Measurements from ENCODE around the gene TLK1. TPM values are rescaled to one million over a fixed set of nuclear protein-coding genes. Genes with fewer than 3 reads are reported as not detected.

The TLK1 gene
- total RNA-seq, 1 donor from 2014 or later, result 50.2 TPM

DNA sequence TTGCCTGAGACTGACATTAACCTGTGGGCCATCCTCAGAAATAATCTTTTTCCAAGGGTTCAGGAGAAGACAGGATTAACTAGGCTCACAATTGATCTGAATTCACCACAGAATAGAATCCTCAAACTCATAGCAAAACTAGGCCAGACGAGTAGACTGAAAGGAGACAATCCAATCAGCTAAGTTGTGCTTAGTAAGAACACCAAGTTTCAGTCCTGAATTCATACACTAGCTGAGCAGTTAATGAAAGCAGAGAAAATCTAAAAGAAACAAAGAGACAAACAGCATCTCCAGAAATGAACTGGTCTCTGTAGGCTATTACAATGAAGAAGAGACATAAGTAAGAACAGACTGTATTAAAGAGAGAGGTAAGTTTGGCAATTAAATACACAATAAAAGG is 142.2 kb downstream of the TLK1 start:
- Histone ChIP-seq H3K79me2 (ENCODE audit: insufficient read depth, low read length) (no peaks in the 10 kb centered on the region), H3K27me3 (ENCODE audit: insufficient read depth, low read length) (no peaks in the 10 kb centered on the region), H4K20me1 (ENCODE audit: insufficient read depth, low read length) (peaks cover 5% of the 10 kb centered on the region), H3K27ac (ENCODE audit: low read depth, low read length) (no peak overlapping the region), H3K4me2 (ENCODE audit: low read length) (no peak overlapping the region), H2AFZ (ENCODE audit: low read depth, low read length) (no peak overlapping the region), H3K9me3 (ENCODE audit: insufficient read depth, low read depth, low read length) (no peaks in the 10 kb centered on the region), H3K9ac (ENCODE audit: low read length) (no peak overlapping the region), H3K4me3 (ENCODE audit: insufficient read depth, low read depth, low read length) (no peak overlapping the region), H3K36me3 (ENCODE audit: insufficient read depth, low read length) (peaks cover 13% of the 10 kb centered on the region), H3K4me1 (ENCODE audit: insufficient read depth, low read length) (peaks cover 6% of the 10 kb centered on the region)
- no peak for TF ChIP-seq EZH2 (IDR thresholded peaks at IDR 0.05; ENCODE audit: insufficient read depth, low read length)
- TF ChIP-seq, protein P1, sequence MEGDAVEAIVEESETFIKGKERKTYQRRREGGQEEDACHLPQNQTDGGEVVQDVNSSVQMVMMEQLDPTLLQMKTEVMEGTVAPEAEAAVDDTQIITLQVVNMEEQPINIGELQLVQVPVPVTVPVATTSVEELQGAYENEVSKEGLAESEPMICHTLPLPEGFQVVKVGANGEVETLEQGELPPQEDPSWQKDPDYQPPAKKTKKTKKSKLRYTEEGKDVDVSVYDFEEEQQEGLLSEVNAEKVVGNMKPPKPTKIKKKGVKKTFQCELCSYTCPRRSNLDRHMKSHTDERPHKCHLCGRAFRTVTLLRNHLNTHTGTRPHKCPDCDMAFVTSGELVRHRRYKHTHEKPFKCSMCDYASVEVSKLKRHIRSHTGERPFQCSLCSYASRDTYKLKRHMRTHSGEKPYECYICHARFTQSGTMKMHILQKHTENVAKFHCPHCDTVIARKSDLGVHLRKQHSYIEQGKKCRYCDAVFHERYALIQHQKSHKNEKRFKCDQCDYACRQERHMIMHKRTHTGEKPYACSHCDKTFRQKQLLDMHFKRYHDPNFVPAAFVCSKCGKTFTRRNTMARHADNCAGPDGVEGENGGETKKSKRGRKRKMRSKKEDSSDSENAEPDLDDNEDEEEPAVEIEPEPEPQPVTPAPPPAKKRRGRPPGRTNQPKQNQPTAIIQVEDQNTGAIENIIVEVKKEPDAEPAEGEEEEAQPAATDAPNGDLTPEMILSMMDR (IDR thresholded peaks at IDR 0.05; ENCODE audit: insufficient read depth, low read depth, low read length), result no peak
- Mint-ChIP-seq H3K27me3 (ENCODE audit: low read depth, unreplicated experiment) (no peaks in the 10 kb centered on the region), H3K9me3 (ENCODE audit: unreplicated experiment) (no peaks in the 10 kb centered on the region), H3K4me1 (ENCODE audit: low read depth, unreplicated experiment) (peaks cover 12% of the 10 kb centered on the region), H3K27ac (ENCODE audit: unreplicated experiment) (no peak overlapping the region), H3K4me3 (ENCODE audit: unreplicated experiment) (no peak overlapping the region), H3K36me3 (ENCODE audit: low read depth, unreplicated experiment) (peaks cover 10% of the 10 kb centered on the region)
- no peak for FAIRE-seq
- DNase-seq (ENCODE audit: low read depth), result no peak

DNA sequence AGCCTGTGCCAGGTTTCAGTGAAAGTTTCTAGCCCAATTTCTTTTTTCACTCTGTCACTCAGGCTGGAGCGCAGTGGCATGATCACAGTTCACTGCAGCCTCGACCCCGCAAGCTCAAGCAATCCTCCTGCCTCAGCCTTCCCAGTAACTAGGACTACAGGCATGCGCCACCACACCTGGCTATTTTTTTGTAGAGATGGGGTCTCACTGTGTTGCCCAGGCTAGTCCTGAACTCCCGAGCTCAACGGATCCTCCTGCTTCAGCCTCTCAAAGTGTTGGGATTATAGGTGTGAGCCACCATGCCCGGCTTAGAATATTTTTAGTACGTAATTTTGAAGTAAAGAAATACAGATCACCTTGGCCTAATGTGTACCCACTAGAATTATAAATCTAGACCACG is 144.6 kb downstream of the TLK1 start:
- FAIRE-seq (no peak), DNase-seq (ENCODE audit: low read depth) (no peak)
- Mint-ChIP-seq H3K27ac (ENCODE audit: unreplicated experiment) (no peak overlapping the region), H3K36me3 (ENCODE audit: low read depth, unreplicated experiment) (peaks cover 8% of the 10 kb centered on the region), H3K27me3 (ENCODE audit: low read depth, unreplicated experiment) (no peaks in the 10 kb centered on the region), H3K4me3 (ENCODE audit: unreplicated experiment) (no peak overlapping the region), H3K9me3 (ENCODE audit: unreplicated experiment) (no peaks in the 10 kb centered on the region), H3K4me1 (ENCODE audit: low read depth, unreplicated experiment) (peaks cover 5% of the 10 kb centered on the region)
- no peak overlapping the region for H2AFZ ChIP-seq (ENCODE audit: low read depth, low read length)
- TF ChIP-seq, protein P1 (IDR thresholded peaks at IDR 0.05; ENCODE audit: insufficient read depth, low read depth, low read length), result no peak
- no peak for TF ChIP-seq EZH2 (IDR thresholded peaks at IDR 0.05; ENCODE audit: insufficient read depth, low read length)
- H3K9ac ChIP-seq (ENCODE audit: low read length), result no peak overlapping the region
- H3K79me2 ChIP-seq (ENCODE audit: insufficient read depth, low read length), result no peaks in the 10 kb centered on the region
- H3K27me3 ChIP-seq (ENCODE audit: insufficient read depth, low read length), result no peaks in the 10 kb centered on the region
- H3K4me1 ChIP-seq (ENCODE audit: insufficient read depth, low read length), result peaks cover under 1% of the 10 kb centered on the region
- no peak overlapping the region for H3K4me2 ChIP-seq (ENCODE audit: low read length)
- peaks cover 4% of the 10 kb centered on the region for H4K20me1 ChIP-seq (ENCODE audit: insufficient read depth, low read length)
- H3K27ac ChIP-seq (ENCODE audit: low read depth, low read length), result no peak overlapping the region
- no peak overlapping the region for H3K4me3 ChIP-seq (ENCODE audit: insufficient read depth, low read depth, low read length)
- H3K9me3 ChIP-seq (ENCODE audit: insufficient read depth, low read depth, low read length), result no peaks in the 10 kb centered on the region
- H3K36me3 ChIP-seq (ENCODE audit: insufficient read depth, low read length), result peaks cover 4% of the 10 kb centered on the region

DNA sequence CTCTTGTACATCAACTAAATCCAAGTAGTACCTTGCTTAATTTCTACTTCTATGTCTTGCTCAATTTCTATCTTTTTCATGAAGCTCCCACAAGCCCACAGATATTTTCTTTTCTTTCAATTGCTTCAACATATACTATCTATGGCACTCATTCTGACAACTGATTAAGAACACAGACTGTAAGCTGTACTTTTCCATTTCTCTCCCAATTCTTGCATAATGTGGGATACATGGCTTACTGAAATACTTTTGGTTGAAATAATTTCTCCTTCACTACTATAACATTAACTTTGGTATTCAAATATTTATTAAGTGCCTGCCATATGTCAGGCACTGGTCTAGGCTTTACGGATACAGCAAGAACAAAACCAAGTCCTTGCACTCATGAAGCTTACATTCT is 146.8 kb downstream of the TLK1 start:
- Mint-ChIP-seq H3K4me3 (ENCODE audit: unreplicated experiment) (no peak overlapping the region), H3K27ac (ENCODE audit: unreplicated experiment) (no peak overlapping the region), H3K9me3 (ENCODE audit: unreplicated experiment) (no peaks in the 10 kb centered on the region), H3K27me3 (ENCODE audit: low read depth, unreplicated experiment) (no peaks in the 10 kb centered on the region), H3K36me3 (ENCODE audit: low read depth, unreplicated experiment) (peaks cover 15% of the 10 kb centered on the region), H3K4me1 (ENCODE audit: low read depth, unreplicated experiment) (no peaks in the 10 kb centered on the region)
- no peak for FAIRE-seq
- no peak overlapping the region for H3K4me2 ChIP-seq (ENCODE audit: low read length)
- H2AFZ ChIP-seq (ENCODE audit: low read depth, low read length), result no peak overlapping the region
- H4K20me1 ChIP-seq (ENCODE audit: insufficient read depth, low read length), result no peaks in the 10 kb centered on the region
- no peak overlapping the region for H3K4me3 ChIP-seq (ENCODE audit: insufficient read depth, low read depth, low read length)
- H3K27ac ChIP-seq (ENCODE audit: low read depth, low read length), result no peak overlapping the region
- no peaks in the 10 kb centered on the region for H3K9me3 ChIP-seq (ENCODE audit: insufficient read depth, low read depth, low read length)
- DNase-seq (ENCODE audit: low read depth), result no peak
- no peaks in the 10 kb centered on the region for H3K4me1 ChIP-seq (ENCODE audit: insufficient read depth, low read length)
- H3K79me2 ChIP-seq (ENCODE audit: insufficient read depth, low read length), result no peaks in the 10 kb centered on the region
- H3K27me3 ChIP-seq (ENCODE audit: insufficient read depth, low read length), result no peaks in the 10 kb centered on the region
- no peak for TF ChIP-seq EZH2 (IDR thresholded peaks at IDR 0.05; ENCODE audit: insufficient read depth, low read length)
- TF ChIP-seq, protein P1 (IDR thresholded peaks at IDR 0.05; ENCODE audit: insufficient read depth, low read depth, low read length), result no peak
- H3K9ac ChIP-seq (ENCODE audit: low read length), result no peak overlapping the region
- peaks cover 9% of the 10 kb centered on the region for H3K36me3 ChIP-seq (ENCODE audit: insufficient read depth, low read length)

Measured in astrocyte (in vitro differentiated cells and primary cell).